Neural progenitor cell (in vitro differentiated cells): ENCODE measurements around the gene SIGMAR1.

Experiments used
- CTCF ChIP-seq: fragments of 200-600 bp; sonication (generic); IDR thresholded peaks from 2 replicates; pipeline ENCODE4 v1.5.1; 2017; ENCODE audit warnings: antibody characterized with exemption, mild to moderate bottlenecking
- EZH2 ChIP-seq: fragments of 200-600 bp; sonication (generic); IDR thresholded peaks from 2 replicates; pipeline ENCODE4 v1.6.1; 2017; ENCODE audit warnings: antibody characterized with exemption, mild to moderate bottlenecking, moderate library complexity
- EZH2phosphoT487 ChIP-seq: fragments of 200-600 bp; sonication (generic); IDR thresholded peaks from 2 replicates; pipeline ENCODE4 v1.6.1; 2017; ENCODE audit warnings: antibody characterized with exemption

GRCh38 chr9:34675869-34676268, 38.3 kb upstream of the SIGMAR1 start:
- TF ChIP-seq CTCF: no peak
- TF ChIP-seq EZH2phosphoT487: no peak
- no peak for TF ChIP-seq EZH2
